HepG2 (cell line): ENCODE measurements around the gene CHST13. TPM values are rescaled to one million over a fixed set of nuclear protein-coding genes. Genes with fewer than 3 reads are reported as not detected.

Experiments used
- ATAC-seq: fragments of 200-7000 bp; cut with Tn5 transposase; 3 replicates; pipeline ENCODE4 v1.9.1; 2020; ENCODE audit warnings: mild to moderate bottlenecking, moderate library complexity
- BruUV-seq: library from RNA; stranded (reverse); fragments of 400-500 nt; replicated peaks from 2 replicates; lab custom pipeline; 2021; lab: Mats Ljungman, UMichigan
- CTCF ChIA-PET: fragments of 300-600 bp; formaldehyde crosslinking; extraction: SDS; loops from one replicate; lab custom pipeline; 2021; ENCODE audit warnings: low total read pairs, inconsistent platforms, low intra/inter-chr PET ratio; lab: Yijun Ruan, JAX
- POLR2A ChIA-PET: fragments of 350-600 bp; sonication (Branson Sonifier 250); formaldehyde crosslinking; loops from one replicate; lab custom pipeline; 2020; ENCODE audit warnings: antibody characterized with exemption, inconsistent platforms; lab: Yijun Ruan, JAX
- DNase-seq: peaks from one replicate; pipeline ENCODE4 v3.0.0-alpha.2; 2015; ENCODE audit warnings: low spot score
- FAIRE-seq: peaks from 3 replicates; lab custom pipeline; 2011; peaks lifted over from hg19 to GRCh38; lab: Jason Lieb, UNC
- H2AFZ ChIP-seq: one replicate; pipeline ENCODE4 v1.6.1; 2011; ENCODE audit warnings: low read length, inconsistent platforms
- H3K27ac ChIP-seq: fragments of 300-600 bp; 3 replicates; pipeline ENCODE4 v1.8.0; 2011; ENCODE audit warnings: mixed run types, mild to moderate bottlenecking, mixed read lengths, low read length, inconsistent platforms; ENCODE audit not compliant: insufficient read depth; ENCODE audit errors: extremely low read length
- H3K27me3 ChIP-seq, 2 experiments: fragments of 200-600 bp in 1 of 2; 2 replicates in 1 of 2; 3 replicates in 1 of 2; pipeline versions ENCODE4 v1.6.0 to v1.8.0; 2011; ENCODE audit warnings: low read length in 2 of 2, mild to moderate bottlenecking in 2 of 2, moderate library complexity in 2 of 2, inconsistent platforms in 1 of 2; ENCODE audit not compliant: insufficient read depth in 2 of 2, control insufficient read depth in 1 of 2
- H3K36me3 ChIP-seq, 2 experiments: fragments of 200-600 bp in 1 of 2; replicated peaks in 1 of 2; 2 replicates in 1 of 2; 3 replicates in 1 of 2; pipeline versions ENCODE4 v1.5.1 to v1.8.0; 2011; ENCODE audit warnings: low read length in 2 of 2, inconsistent platforms in 1 of 2; ENCODE audit not compliant: insufficient read depth in 2 of 2, control insufficient read depth in 1 of 2
- H3K4me1 ChIP-seq: 2 replicates; pipeline ENCODE4 v1.5.1; 2012; ENCODE audit warnings: low read length, inconsistent platforms; ENCODE audit not compliant: insufficient read depth
- H3K4me2 ChIP-seq: 2 replicates; pipeline ENCODE4 v1.6.0; 2011; ENCODE audit warnings: low read depth, low read length, inconsistent platforms
- H3K4me3 ChIP-seq, 3 experiments: fragments of 200-600 bp in 1 of 3; sonication (generic), shearing (Covaris generic) in 1 of 3; replicated peaks in 1 of 3; 2 replicates each; pipeline ENCODE4 v1.5.1; 2011 to 2016; ENCODE audit warnings: low read length in 3 of 3, inconsistent platforms in 2 of 3, low read depth in 2 of 3, mild to moderate bottlenecking in 2 of 3, control low read depth in 1 of 3, mixed read lengths in 1 of 3; ENCODE audit not compliant: insufficient read depth in 1 of 3
- H3K79me2 ChIP-seq: one replicate; pipeline ENCODE4 v1.6.1; 2011; ENCODE audit warnings: low read length, inconsistent platforms; ENCODE audit not compliant: insufficient read depth
- H3K9ac ChIP-seq: 2 replicates; pipeline ENCODE4 v1.6.0; 2011; ENCODE audit warnings: mild to moderate bottlenecking, low read depth, low read length, inconsistent platforms; ENCODE audit not compliant: insufficient read depth
- H3K9me3 ChIP-seq: 2 replicates; pipeline ENCODE4 v1.5.1; 2012; ENCODE audit warnings: mild to moderate bottlenecking, low read length
- H4K20me1 ChIP-seq: 2 replicates; pipeline ENCODE4 v1.6.0; 2011; ENCODE audit warnings: inconsistent platforms, mild to moderate bottlenecking, low read length, moderate library complexity; ENCODE audit not compliant: insufficient read depth
- ZNF251 ChIP-seq: sonication (generic); formaldehyde crosslinking; IDR thresholded peaks from 2 replicates; pipeline ENCODE4 v1.9.0; 2021; ENCODE audit warnings: mild to moderate bottlenecking, missing genetic modification reagents
- ZNF292 ChIP-seq: sonication (generic); formaldehyde crosslinking; IDR thresholded peaks from 2 replicates; pipeline ENCODE4 v1.8.1; 2022; ENCODE audit warnings: mild to moderate bottlenecking, low read depth, missing genetic modification reagents, borderline replicate concordance
- WGBS: methylation state at CpG from one replicate; pipeline ENCODE4 v1.1.6; 2017; ENCODE audit warnings: low lambda C conversion rate; 5-methylcytosine and 5-hydroxymethylcytosine counted together
- in situ Hi-C: cut with HindIII; loops from 2 replicates; pipeline ENCODE4 v1.10.0; 2017; ENCODE audit warnings: low pct_unique_long_range_greater_than_20kb; ENCODE audit not compliant: extremely low pct_ligation_motif_present
- intact Hi-C: fragments of 100-400 bp; cut with micrococcal nuclease; formaldehyde crosslinking; loops from one replicate; pipeline ENCODE4 v1.10.0; 2022; ENCODE audit not compliant: unreplicated experiment
- polyA plus RNA-seq, 8 experiments: library from polyadenylated mRNA; depleted of rRNA in 3 of 8; stranded (reverse) in 7 of 8; unstranded in 1 of 8; fragments of >200 nt; fragmentation: Illumina TruSeq in 4 of 8; extraction: Trizol in 4 of 8; gene quantifications; 2 replicates each; pipeline versions ENCODE4 v1.2.1 to v1.2.3, GENCODE V29; 2011 to 2016; ENCODE audit warnings: low read depth in 4 of 8, missing spikeins in 1 of 8, mixed read lengths in 1 of 8; ENCODE audit not compliant: insufficient read depth in 1 of 8
- total RNA-seq, 5 experiments: library from RNA; depleted of rRNA; stranded (reverse); fragments of >200 nt; fragmentation: Illumina TruSeq; extraction: Trizol; gene quantifications; 2 replicates each; pipeline ENCODE4 v1.2.3, GENCODE V29; 2016; ENCODE audit warnings: low read depth in 1 of 5
- TF ChIP-seq, protein P1 (sequence below): sonication (generic); formaldehyde crosslinking; IDR thresholded peaks from 2 replicates; pipeline ENCODE4 v1.5.1; 2020; ENCODE audit warnings: missing genetic modification reagents, mild to moderate bottlenecking, borderline replicate concordance
- TF ChIP-seq, protein P2 (sequence below): sonication (generic); formaldehyde crosslinking; IDR thresholded peaks from 2 replicates; pipeline ENCODE4 v1.4.0; 2020; ENCODE audit warnings: missing genetic modification reagents
- TF ChIP-seq, protein P3 (sequence below): sonication (generic); formaldehyde crosslinking; IDR thresholded peaks from 2 replicates; pipeline ENCODE4 v1.9.0; 2022; ENCODE audit warnings: missing genetic modification reagents, mild to moderate bottlenecking, borderline replicate concordance

Gene CHST13
- total and polyA plus RNA-seq, 2 of the 13 experiments (the other 11 are each of a cell fraction or from before 2014, with no cell fraction given) = 32.0 to 43.1 TPM

DNA sequence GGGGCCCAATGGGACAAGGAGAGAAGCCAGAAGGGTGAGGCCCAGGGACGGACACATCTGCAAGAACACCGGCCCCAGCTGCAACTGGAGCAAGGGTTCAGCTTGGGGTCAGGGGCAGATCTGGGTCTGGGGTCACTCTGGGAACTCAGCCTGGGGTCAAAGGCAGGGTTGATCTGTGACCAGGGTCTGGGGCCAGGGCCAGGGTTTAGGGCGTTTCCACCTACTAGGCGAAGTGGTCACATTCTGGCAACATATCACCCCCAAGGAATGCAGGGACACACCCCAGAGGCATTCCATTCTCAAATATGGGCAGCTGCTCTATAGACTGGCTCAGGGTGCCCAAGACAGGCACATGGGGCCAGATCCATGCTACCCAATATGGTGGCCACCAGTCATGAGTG, 15.4 kb upstream of the CHST13 start (continued):
- TF ChIP-seq, protein P1, sequence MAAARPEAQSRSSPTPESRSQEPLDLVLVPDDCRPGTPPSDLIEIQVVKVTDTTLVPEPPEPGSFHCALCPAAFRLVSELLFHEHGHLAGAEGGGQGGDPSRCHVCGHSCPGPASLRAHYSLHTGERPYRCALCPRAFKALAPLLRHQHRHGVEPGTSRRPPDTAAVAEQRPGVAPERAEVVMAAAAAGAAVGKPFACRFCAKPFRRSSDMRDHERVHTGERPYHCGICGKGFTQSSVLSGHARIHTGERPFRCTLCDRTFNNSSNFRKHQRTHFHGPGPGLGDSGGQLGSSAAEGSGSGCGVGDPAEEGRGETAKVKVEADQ (CRISPR knock-in tag) = no peak

DNA sequence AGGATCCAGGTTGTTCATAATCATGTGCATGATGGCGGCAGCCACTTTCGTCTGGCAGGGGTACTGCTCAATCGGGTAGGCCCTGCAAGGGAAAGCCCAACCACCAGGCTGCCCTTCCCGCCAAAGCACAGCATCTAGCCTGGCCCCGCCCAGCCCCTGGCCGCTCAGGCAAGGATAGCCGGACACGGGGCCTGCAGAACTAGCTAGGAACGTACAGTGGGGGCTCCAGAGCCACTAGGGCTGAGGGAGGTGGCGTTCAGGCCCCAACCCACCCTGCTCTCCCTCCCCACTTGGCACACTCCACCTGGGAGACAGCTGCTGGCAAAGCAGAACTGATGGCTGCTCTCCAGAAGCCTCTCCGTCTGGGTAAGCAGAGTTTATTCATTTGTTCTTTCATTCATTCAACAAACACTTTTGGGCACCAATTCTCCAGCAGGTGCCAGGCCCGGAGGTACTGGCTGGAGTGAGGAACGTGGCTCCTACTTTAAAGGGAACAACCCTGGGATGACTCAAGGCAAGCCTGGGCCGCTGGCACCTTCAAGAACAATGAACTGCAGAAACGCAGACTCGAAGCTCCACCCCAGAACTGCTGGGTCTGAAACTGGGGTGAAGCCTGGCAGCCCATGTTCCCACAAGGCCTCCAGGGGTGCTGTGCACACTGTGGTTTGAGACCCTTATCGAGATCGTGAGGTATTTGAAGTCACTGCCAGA, 14.2 kb upstream of the CHST13 start:
- intact Hi-C loops (no loop called here), in situ Hi-C loops (no loop called here)
- no peaks in the 10 kb centered on the region for H4K20me1 ChIP-seq
- TF ChIP-seq, protein P2, sequence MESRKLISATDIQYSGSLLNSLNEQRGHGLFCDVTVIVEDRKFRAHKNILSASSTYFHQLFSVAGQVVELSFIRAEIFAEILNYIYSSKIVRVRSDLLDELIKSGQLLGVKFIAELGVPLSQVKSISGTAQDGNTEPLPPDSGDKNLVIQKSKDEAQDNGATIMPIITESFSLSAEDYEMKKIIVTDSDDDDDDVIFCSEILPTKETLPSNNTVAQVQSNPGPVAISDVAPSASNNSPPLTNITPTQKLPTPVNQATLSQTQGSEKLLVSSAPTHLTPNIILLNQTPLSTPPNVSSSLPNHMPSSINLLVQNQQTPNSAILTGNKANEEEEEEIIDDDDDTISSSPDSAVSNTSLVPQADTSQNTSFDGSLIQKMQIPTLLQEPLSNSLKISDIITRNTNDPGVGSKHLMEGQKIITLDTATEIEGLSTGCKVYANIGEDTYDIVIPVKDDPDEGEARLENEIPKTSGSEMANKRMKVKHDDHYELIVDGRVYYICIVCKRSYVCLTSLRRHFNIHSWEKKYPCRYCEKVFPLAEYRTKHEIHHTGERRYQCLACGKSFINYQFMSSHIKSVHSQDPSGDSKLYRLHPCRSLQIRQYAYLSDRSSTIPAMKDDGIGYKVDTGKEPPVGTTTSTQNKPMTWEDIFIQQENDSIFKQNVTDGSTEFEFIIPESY (CRISPR knock-in tag) = peak; percentile 60; the same call in 1 of the 2 replicates
- TF ChIP-seq ZNF251 (CRISPR knock-in tag) (no peak), ZNF292 (CRISPR knock-in tag) (no peak)
- TF ChIP-seq, protein P3, sequence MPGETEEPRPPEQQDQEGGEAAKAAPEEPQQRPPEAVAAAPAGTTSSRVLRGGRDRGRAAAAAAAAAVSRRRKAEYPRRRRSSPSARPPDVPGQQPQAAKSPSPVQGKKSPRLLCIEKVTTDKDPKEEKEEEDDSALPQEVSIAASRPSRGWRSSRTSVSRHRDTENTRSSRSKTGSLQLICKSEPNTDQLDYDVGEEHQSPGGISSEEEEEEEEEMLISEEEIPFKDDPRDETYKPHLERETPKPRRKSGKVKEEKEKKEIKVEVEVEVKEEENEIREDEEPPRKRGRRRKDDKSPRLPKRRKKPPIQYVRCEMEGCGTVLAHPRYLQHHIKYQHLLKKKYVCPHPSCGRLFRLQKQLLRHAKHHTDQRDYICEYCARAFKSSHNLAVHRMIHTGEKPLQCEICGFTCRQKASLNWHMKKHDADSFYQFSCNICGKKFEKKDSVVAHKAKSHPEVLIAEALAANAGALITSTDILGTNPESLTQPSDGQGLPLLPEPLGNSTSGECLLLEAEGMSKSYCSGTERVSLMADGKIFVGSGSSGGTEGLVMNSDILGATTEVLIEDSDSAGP (CRISPR knock-in tag) = 0 out of 2 replicates have a peak, but pooled peaks have one; percentile 8
- H3K4me3 ChIP-seq = no peak overlapping the region
- no peaks in the 10 kb centered on the region for H3K79me2 ChIP-seq
- BruUV-seq = no TSS peak
- whole genome bisulfite sequencing = 68% methylated on average over 10 of the region's 18 CpGs
- H3K27ac ChIP-seq = no peak overlapping the region
- ChIA-PET CTCF (no interaction called here), POLR2A (interaction anchor here (1.3 kb wide), 1 partner anchor 9 kb away, joined by 3 read pairs; no protein-coding TSS in a partner anchor)
- no peak overlapping the region for H3K4me2 ChIP-seq
- no peaks in the 10 kb centered on the region for H3K36me3 ChIP-seq
- DNase-seq (no peak), FAIRE-seq (no peak), ATAC-seq (no peak; the same call in 1 of the 3 replicates)
- H3K4me1 ChIP-seq = peaks cover 8% of the 10 kb centered on the region; the same call in 1 of the 2 replicates
- no peaks in the 10 kb centered on the region for H3K9me3 ChIP-seq
- H2AFZ ChIP-seq = no peak overlapping the region
- no peak overlapping the region for H3K9ac ChIP-seq
- peaks cover 0 to 3% of the 10 kb centered on the region in 2 experiments; a peak in 1 of 5 replicates for H3K27me3 ChIP-seq
